A549 (cell line): ENCODE measurements around the gene CRYBB1. TPM values are rescaled to one million over a fixed set of nuclear protein-coding genes. Genes with fewer than 3 reads are reported as not detected.

Experiments used
- ATAC-seq, 2 experiments: fragments of 200-7000 bp in 1 of 2; fragments of >200 bp in 1 of 2; cut with Nextera tagmentation in 1 of 2; cut with Tn5 transposase in 1 of 2; 3 replicates each; pipeline versions ENCODE4 v1.8.0 to v1.9.1; 2018 to 2020; ENCODE audit warnings: mild to moderate bottlenecking in 1 of 2, moderate library complexity in 1 of 2
- CTCF ChIA-PET: fragments of 300-600 bp; sonication (Branson Sonifier 250); formaldehyde crosslinking; extraction: SDS; loops from one replicate; lab custom pipeline; 2021; ENCODE audit warnings: antibody characterized with exemption, inconsistent platforms; lab: Yijun Ruan, JAX
- POLR2A ChIA-PET: fragments of 350-600 bp; formaldehyde crosslinking; extraction: SDS; loops from one replicate; lab custom pipeline; 2021; ENCODE audit warnings: antibody characterized with exemption, inconsistent platforms; lab: Yijun Ruan, JAX
- DNase-seq, 2 experiments: peaks; one replicate each; pipeline versions ENCODE4 v3.0.0 to v3.0.0-alpha.2; 2011 to 2016; ENCODE audit warnings: low read depth in 1 of 2, low spot score in 1 of 2
- FAIRE-seq: peaks from 2 replicates; lab custom pipeline; 2011; peaks lifted over from hg19 to GRCh38; lab: Jason Lieb, UNC
- H3K27ac ChIP-seq, 2 experiments: fragments of >200 bp; sonication (Bioruptor Twin); formaldehyde crosslinking; 3 replicates each; pipeline ENCODE4 v1.5.1; 2016 to 2017
- H3K4me1 ChIP-seq: fragments of >200 bp; sonication (Bioruptor Twin); formaldehyde crosslinking; 3 replicates; pipeline ENCODE4 v1.6.1; 2016
- H3K4me2 ChIP-seq: fragments of >200 bp; sonication (Bioruptor Twin); formaldehyde crosslinking; 3 replicates; pipeline ENCODE4 v1.6.1; 2016
- H3K4me3 ChIP-seq: fragments of >200 bp; sonication (Bioruptor Twin); formaldehyde crosslinking; 3 replicates; pipeline ENCODE4 v1.5.1; 2016
- H3K9me3 ChIP-seq: fragments of >200 bp; sonication (Bioruptor Twin); formaldehyde crosslinking; 3 replicates; pipeline ENCODE4 v1.6.1; 2016
- BHLHE40 ChIP-seq: IDR thresholded peaks from 2 replicates; pipeline ENCODE4 v1.6.1; 2012; ENCODE audit warnings: low read depth, low read length, inconsistent platforms
- CBX8 ChIP-seq: fragments of 200-600 bp; sonication (generic); IDR thresholded peaks from 2 replicates; pipeline ENCODE4 v1.6.1; 2016
- EHMT2 ChIP-seq: fragments of 200-600 bp; sonication (generic); IDR thresholded peaks from 2 replicates; pipeline ENCODE4 v1.6.1; 2016; ENCODE audit warnings: antibody characterized with exemption, low read depth, mild to moderate bottlenecking, moderate library complexity
- EP300 ChIP-seq, 2 experiments: fragments of >200 bp; sonication (Bioruptor Twin); formaldehyde crosslinking; IDR thresholded peaks; 2 replicates in 1 of 2; 3 replicates in 1 of 2; pipeline ENCODE4 v1.6.1; 2016 to 2017
- FOSB ChIP-seq: fragments of 250-450 bp; sonication (Bioruptor Pico); IDR thresholded peaks from 2 replicates; pipeline ENCODE4 v1.5.0; 2020; ENCODE audit warnings: mild to moderate bottlenecking, moderate library complexity
- FOSL2 ChIP-seq, 2 experiments: fragments of 450-650 bp in 1 of 2; fragments of >200 bp in 1 of 2; sonication (Bioruptor Twin) in 1 of 2; formaldehyde crosslinking; IDR thresholded peaks; 2 replicates each; pipeline versions ENCODE4 v1.5.0 to v1.6.1; 2016 to 2020; ENCODE audit warnings: mild to moderate bottlenecking in 1 of 2, moderate library complexity in 1 of 2
- FOXS1 ChIP-seq: fragments of 250-450 bp; sonication (Bioruptor Pico); IDR thresholded peaks from 2 replicates; pipeline ENCODE4 v1.5.0; 2020; ENCODE audit warnings: mild to moderate bottlenecking, moderate library complexity
- HOXA7 ChIP-seq: fragments of 250-450 bp; sonication (Bioruptor Pico); IDR thresholded peaks from 2 replicates; pipeline ENCODE4 v1.5.0; 2020; ENCODE audit warnings: mild to moderate bottlenecking, moderate library complexity
- HOXB5 ChIP-seq: fragments of 250-450 bp; sonication (Bioruptor Pico); IDR thresholded peaks from 2 replicates; pipeline ENCODE4 v1.5.0; 2020; ENCODE audit warnings: mild to moderate bottlenecking, moderate library complexity
- JUN ChIP-seq, 2 experiments: fragments of >200 bp; sonication (Bioruptor Twin); formaldehyde crosslinking; IDR thresholded peaks; 2 replicates in 1 of 2; 3 replicates in 1 of 2; pipeline ENCODE4 v1.6.1; 2016 to 2017
- JUNB ChIP-seq: fragments of >200 bp; sonication (Bioruptor Twin); formaldehyde crosslinking; IDR thresholded peaks from 2 replicates; pipeline ENCODE4 v1.6.1; 2016
- MAFK ChIP-seq: fragments of 450-650 bp; IDR thresholded peaks from 2 replicates; pipeline ENCODE4 v1.6.1; 2014; ENCODE audit not compliant: partially characterized antibody
- NR3C1 ChIP-seq: fragments of >200 bp; sonication (Bioruptor Twin); formaldehyde crosslinking; IDR thresholded peaks from 3 replicates; pipeline ENCODE4 v1.6.1; 2017
- POLR2A ChIP-seq: IDR thresholded peaks from 2 replicates; pipeline ENCODE4 v1.6.1; 2012; ENCODE audit warnings: mild to moderate bottlenecking, low read length
- RARB ChIP-seq: fragments of 250-450 bp; sonication (Bioruptor Pico); IDR thresholded peaks from 2 replicates; pipeline ENCODE4 v1.8.0; 2021; ENCODE audit warnings: mild to moderate bottlenecking, moderate library complexity
- RNF2 ChIP-seq: fragments of 200-600 bp; sonication (generic); IDR thresholded peaks from 2 replicates; pipeline ENCODE4 v1.6.1; 2016; ENCODE audit warnings: low read depth, mild to moderate bottlenecking, antibody characterized with exemption, moderate library complexity, borderline replicate concordance
- TFCP2L1 ChIP-seq: fragments of 250-450 bp; sonication (Bioruptor Pico); IDR thresholded peaks from 2 replicates; pipeline ENCODE4 v1.5.0; 2021; ENCODE audit warnings: mild to moderate bottlenecking
- TP53 ChIP-seq: fragments of 250-450 bp; sonication (Bioruptor Pico); IDR thresholded peaks from 2 replicates; pipeline ENCODE4 v1.5.0; 2021; ENCODE audit warnings: mild to moderate bottlenecking, moderate library complexity
- WGBS: methylation state at CpG from one replicate; pipeline ENCODE4 v1.1.6; 2017; ENCODE audit errors: missing lambda C conversion rate; 5-methylcytosine and 5-hydroxymethylcytosine counted together
- polyA plus RNA-seq, 4 experiments: library from polyadenylated mRNA; depleted of rRNA in 3 of 4; stranded (reverse); fragments of >200 nt; fragmentation: RNase III in 1 of 4; extraction: RNeasy Plus Mini Kit Qiagen cat#74134 plus additional on column Dnase treatment in 1 of 4; gene quantifications; 2 replicates in 3 of 4; 3 replicates in 1 of 4; pipeline ENCODE4 v1.2.3, GENCODE V29; 2011 to 2017
- TF ChIP-seq, protein P1 (sequence below): IDR thresholded peaks from 2 replicates; pipeline ENCODE4 v1.6.1; 2012
- TF ChIP-seq, protein P2 (sequence below): fragments of 250-450 bp; sonication (Bioruptor Pico); IDR thresholded peaks from 2 replicates; pipeline ENCODE4 v1.5.0; 2020; ENCODE audit warnings: low read depth, mild to moderate bottlenecking, moderate library complexity
- TF ChIP-seq, protein P3 (sequence below): fragments of 250-450 bp; sonication (Bioruptor Pico); IDR thresholded peaks from 2 replicates; pipeline ENCODE4 v1.5.0; 2021; ENCODE audit warnings: mild to moderate bottlenecking, moderate library complexity, borderline replicate concordance
- TF ChIP-seq, protein P4 (sequence below): fragments of >200 bp; sonication (Bioruptor Twin); formaldehyde crosslinking; IDR thresholded peaks from 3 replicates; pipeline ENCODE4 v1.5.1; 2016
- TF ChIP-seq, protein P5 (sequence below): IDR thresholded peaks from 2 replicates; pipeline ENCODE4 v1.6.1; 2012; ENCODE audit warnings: low read depth, borderline replicate concordance

Gene CRYBB1
- polyA plus RNA-seq, 2 of the 4 experiments (the other 2 are of a cell fraction): not detected

DNA sequence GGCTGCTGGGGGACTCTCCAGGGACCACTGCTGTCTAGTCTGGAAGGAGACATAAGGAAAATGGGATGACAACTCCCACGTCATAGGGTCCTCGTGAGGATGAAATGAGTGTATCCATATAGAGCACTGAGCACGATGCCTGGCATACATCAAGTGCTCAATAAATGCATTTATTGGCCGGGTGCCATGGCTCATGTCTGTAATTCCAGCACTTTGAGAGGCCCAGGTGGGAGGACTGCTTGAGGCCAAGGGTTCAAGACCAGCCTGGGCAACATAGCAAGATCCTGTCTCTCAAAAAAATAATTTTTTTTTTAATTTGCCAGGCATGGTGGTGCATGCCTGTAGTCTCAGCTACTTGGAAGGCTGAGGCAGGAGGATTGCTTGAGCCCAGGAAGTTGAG is 15.7 kb downstream of the CRYBB1 start:
- Histone ChIP-seq H3K27ac (no peak overlapping the region), H3K4me3 (no peak overlapping the region), H3K4me1 (no peaks in the 10 kb centered on the region), H3K9me3 (no peaks in the 10 kb centered on the region), H3K4me2 (no peak overlapping the region)
- no peak for DNase-seq
- FAIRE-seq: no peak
- ChIA-PET CTCF (no interaction called here), POLR2A (no interaction called here)
- TF ChIP-seq JUN (IDR thresholded peaks at IDR 0.05) (no peak), FOSL2 (IDR thresholded peaks at IDR 0.05) (no peak), FOSL2 (CRISPR knock-in tag; IDR thresholded peaks at IDR 0.05) (no peak), FOSB (no peak), NR3C1 (no peak), HOXB5 (no peak), TFCP2L1 (CRISPR knock-in tag) (no peak), POLR2A (no peak)
- TF ChIP-seq, protein P1, sequence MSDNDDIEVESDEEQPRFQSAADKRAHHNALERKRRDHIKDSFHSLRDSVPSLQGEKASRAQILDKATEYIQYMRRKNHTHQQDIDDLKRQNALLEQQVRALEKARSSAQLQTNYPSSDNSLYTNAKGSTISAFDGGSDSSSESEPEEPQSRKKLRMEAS: no peak
- TF ChIP-seq, protein P2, sequence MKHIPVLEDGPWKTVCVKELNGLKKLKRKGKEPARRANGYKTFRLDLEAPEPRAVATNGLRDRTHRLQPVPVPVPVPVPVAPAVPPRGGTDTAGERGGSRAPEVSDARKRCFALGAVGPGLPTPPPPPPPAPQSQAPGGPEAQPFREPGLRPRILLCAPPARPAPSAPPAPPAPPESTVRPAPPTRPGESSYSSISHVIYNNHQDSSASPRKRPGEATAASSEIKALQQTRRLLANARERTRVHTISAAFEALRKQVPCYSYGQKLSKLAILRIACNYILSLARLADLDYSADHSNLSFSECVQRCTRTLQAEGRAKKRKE: no peak
- no peak for ATAC-seq
- whole genome bisulfite sequencing: 56% methylated on average over 4 of the region's 4 CpGs

DNA sequence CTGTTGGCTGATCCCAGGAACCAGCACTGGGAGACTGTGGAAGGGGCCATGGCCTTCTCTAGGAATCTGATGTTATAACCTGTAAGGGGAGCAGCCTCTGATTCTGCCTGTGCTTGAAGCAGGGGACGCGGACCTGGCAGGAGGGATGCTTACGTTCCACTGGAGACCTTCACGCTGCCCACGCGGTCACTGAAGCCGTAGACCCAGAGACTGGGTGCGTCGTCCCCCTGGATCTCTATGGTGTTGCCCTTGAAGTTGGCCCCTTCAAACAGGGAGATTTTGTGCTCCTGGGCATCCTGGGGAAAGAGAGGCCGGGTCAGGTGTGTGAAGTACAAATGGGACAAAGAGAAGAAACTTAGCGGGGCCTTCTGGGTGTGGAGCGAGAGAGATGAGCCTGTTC is 16.1 kb downstream of the CRYBB1 start:
- ATAC-seq (no peak), FAIRE-seq (no peak), DNase-seq (no peak)
- 85% methylated on average over 12 of the region's 12 CpGs for WGBS
- TF ChIP-seq RARB (no peak), EHMT2 (no peak), JUN (IDR thresholded peaks at IDR 0.05) (no peak), EP300 (IDR thresholded peaks at IDR 0.05) (no peak), BHLHE40 (no peak), MAFK (no peak), CBX8 (no peak), FOSB (no peak), FOXS1 (CRISPR knock-in tag) (no peak), RNF2 (no peak), HOXA7 (CRISPR knock-in tag) (no peak), TP53 (CRISPR knock-in tag) (no peak), JUNB (no peak)
- TF ChIP-seq, protein P3, sequence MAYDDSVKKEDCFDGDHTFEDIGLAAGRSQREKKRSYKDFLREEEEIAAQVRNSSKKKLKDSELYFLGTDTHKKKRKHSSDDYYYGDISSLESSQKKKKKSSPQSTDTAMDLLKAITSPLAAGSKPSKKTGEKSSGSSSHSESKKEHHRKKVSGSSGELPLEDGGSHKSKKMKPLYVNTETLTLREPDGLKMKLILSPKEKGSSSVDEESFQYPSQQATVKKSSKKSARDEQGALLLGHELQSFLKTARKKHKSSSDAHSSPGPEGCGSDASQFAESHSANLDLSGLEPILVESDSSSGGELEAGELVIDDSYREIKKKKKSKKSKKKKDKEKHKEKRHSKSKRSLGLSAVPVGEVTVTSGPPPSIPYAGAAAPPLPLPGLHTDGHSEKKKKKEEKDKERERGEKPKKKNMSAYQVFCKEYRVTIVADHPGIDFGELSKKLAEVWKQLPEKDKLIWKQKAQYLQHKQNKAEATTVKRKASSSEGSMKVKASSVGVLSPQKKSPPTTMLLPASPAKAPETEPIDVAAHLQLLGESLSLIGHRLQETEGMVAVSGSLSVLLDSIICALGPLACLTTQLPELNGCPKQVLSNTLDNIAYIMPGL (CRISPR knock-in tag): no peak
- TF ChIP-seq, protein P4, sequence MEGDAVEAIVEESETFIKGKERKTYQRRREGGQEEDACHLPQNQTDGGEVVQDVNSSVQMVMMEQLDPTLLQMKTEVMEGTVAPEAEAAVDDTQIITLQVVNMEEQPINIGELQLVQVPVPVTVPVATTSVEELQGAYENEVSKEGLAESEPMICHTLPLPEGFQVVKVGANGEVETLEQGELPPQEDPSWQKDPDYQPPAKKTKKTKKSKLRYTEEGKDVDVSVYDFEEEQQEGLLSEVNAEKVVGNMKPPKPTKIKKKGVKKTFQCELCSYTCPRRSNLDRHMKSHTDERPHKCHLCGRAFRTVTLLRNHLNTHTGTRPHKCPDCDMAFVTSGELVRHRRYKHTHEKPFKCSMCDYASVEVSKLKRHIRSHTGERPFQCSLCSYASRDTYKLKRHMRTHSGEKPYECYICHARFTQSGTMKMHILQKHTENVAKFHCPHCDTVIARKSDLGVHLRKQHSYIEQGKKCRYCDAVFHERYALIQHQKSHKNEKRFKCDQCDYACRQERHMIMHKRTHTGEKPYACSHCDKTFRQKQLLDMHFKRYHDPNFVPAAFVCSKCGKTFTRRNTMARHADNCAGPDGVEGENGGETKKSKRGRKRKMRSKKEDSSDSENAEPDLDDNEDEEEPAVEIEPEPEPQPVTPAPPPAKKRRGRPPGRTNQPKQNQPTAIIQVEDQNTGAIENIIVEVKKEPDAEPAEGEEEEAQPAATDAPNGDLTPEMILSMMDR: no peak
- TF ChIP-seq, protein P5, sequence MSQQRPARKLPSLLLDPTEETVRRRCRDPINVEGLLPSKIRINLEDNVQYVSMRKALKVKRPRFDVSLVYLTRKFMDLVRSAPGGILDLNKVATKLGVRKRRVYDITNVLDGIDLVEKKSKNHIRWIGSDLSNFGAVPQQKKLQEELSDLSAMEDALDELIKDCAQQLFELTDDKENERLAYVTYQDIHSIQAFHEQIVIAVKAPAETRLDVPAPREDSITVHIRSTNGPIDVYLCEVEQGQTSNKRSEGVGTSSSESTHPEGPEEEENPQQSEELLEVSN: no peak
- Histone ChIP-seq H3K4me1 (no peaks in the 10 kb centered on the region), H3K4me2 (no peak overlapping the region), H3K9me3 (no peaks in the 10 kb centered on the region), H3K4me3 (no peak overlapping the region), H3K27ac (no peak overlapping the region)
- ChIA-PET POLR2A (no interaction called here), CTCF (no interaction called here)
